ENCODE results near the gene KSR1. TPM values are rescaled to one million over a fixed set of nuclear protein-coding genes. Genes with fewer than 3 reads are reported as not detected.
A peak's percentile ranks its signal among the peaks of the same experiment; 100 is the strongest.

Gene KSR1
- total and polyA plus RNA-seq, 9 of the 15 experiments (the other 6 are each of a cell fraction or from before 2014, with no cell fraction given): 1.4 to 51.7 (median 18.4) TPM

GRCh38 chr17:27609611-27610303 is 153.5 kb downstream of the KSR1 start:
- POLR2A ChIA-PET: interaction anchor here (0.6 to 1.2 kb wide), 4 partner anchors 10 to 42 kb away, joined by 3 to 5 read pairs (median 4); no protein-coding TSS in a partner anchor
- TF ChIP-seq MCM5 (IDR thresholded peaks at IDR 0.05; ENCODE audit: low read depth) (no peak), E2F8 (IDR thresholded peaks at IDR 0.05; ENCODE audit: low read depth, partially characterized antibody) (no peak), HES1 (IDR thresholded peaks at IDR 0.05; ENCODE audit: low read depth) (no peak), HEY1 (CRISPR knock-in tag; IDR thresholded peaks at IDR 0.05; ENCODE audit: borderline replicate concordance) (no peak), U2AF1 (optimal IDR thresholded peaks at IDR 0.05; ENCODE audit: low read depth, low read length) (no peak), ZNF143 (CRISPR knock-in tag; IDR thresholded peaks at IDR 0.05) (no peak), LEF1 (IDR thresholded peaks at IDR 0.05) (no peak), IRF9 (tag; IDR thresholded peaks at IDR 0.05) (no peak), ELF2 (CRISPR knock-in tag; IDR thresholded peaks at IDR 0.05) (no peak), PHTF2 (CRISPR knock-in tag; IDR thresholded peaks at IDR 0.05) (no peak), SRSF1 (IDR thresholded peaks at IDR 0.05; ENCODE audit: low read depth, low read length) (no peak), CREB1 (IDR thresholded peaks at IDR 0.05) (no peak), CREB1 (CRISPR knock-in tag; IDR thresholded peaks at IDR 0.05) (no peak), RCOR1 (IDR thresholded peaks at IDR 0.05; ENCODE audit: borderline replicate concordance in 1 of 2, low read depth in 2 of 2, low read length in 2 of 2) (no peak), MTA1 (IDR thresholded peaks at IDR 0.05; ENCODE audit: borderline replicate concordance) (no peak), RFX7 (CRISPR knock-in tag; IDR thresholded peaks at IDR 0.05) (no peak), CTCF (IDR thresholded peaks at IDR 0.05 in 2 of 3, conservative IDR thresholded peaks at IDR 0.05 in 1 of 3; ENCODE audit: insufficient read depth in 2 of 3, low read depth in 1 of 3, low read length in 3 of 3) (peak; percentile 52 to 65 (median 54))

More at GRCh38 chr17:27609611-27610303, 153.5 kb downstream of the KSR1 start:
- FAIRE-seq: no peak
- no TSS peak for BruUV-seq (replicated peaks)
- CTCF ChIA-PET (ENCODE audit: low intra/inter-chr PET ratio): interaction anchor here (1.1 kb wide), 1 partner anchor 41 kb away, joined by 3 read pairs; no protein-coding TSS in a partner anchor
- Histone ChIP-seq H4K20me1 (replicated peaks; ENCODE audit: control insufficient read depth, insufficient read depth, low read length) (no peaks in the 10 kb centered on the region), H3K9me1 (ENCODE audit: control insufficient read depth, insufficient read depth, low read length) (no peaks in the 10 kb centered on the region), H3K9ac (ENCODE audit: insufficient read depth in 1 of 2, low read depth in 2 of 2, low read length in 2 of 2) (peak overlapping the region in 1 of 2 experiments; percentile 65; a peak in 2 of 4 replicates), H3K79me2 (ENCODE audit: control insufficient read depth, insufficient read depth, low read length) (no peaks in the 10 kb centered on the region), H3K4me2 (ENCODE audit: insufficient read depth, low read length) (no peak overlapping the region), H3K36me3 (ENCODE audit: control insufficient read depth, insufficient read depth, low read length) (peaks cover 90% of the 10 kb centered on the region; the same call in 2 of the 3 replicates), H3K4me1 (replicated peaks in 1 of 2; ENCODE audit: control insufficient read depth in 2 of 2, insufficient read depth in 2 of 2, low read length in 2 of 2) (peaks cover 5 to 15% of the 10 kb centered on the region in 2 experiments; a peak in 4 of 5 replicates), H3K4me3 (no peak overlapping the region), H2AFZ (ENCODE audit: low read depth, low read length) (no peak overlapping the region), H3K27ac (ENCODE audit: extremely low read depth, low read depth, low read length) (no peak overlapping the region), H3K27me3 (ENCODE audit: control insufficient read depth in 2 of 2, insufficient read depth in 2 of 2, low read length in 2 of 2) (no peaks in the 10 kb centered on the region), H3K9me3 (replicated peaks; ENCODE audit: control insufficient read depth, insufficient read depth, low read depth, low read length) (no peaks in the 10 kb centered on the region)
- intact Hi-C loops (cut with micrococcal nuclease) (no loop called here), in situ Hi-C loops (cut with MboI) (loop anchor here (5.0 to 10.0 kb wide), 2 partner anchors 43 to 365 kb away; no protein-coding TSS in a partner anchor)
- peak in 1 of 4 experiments; percentile 31 for DNase-seq (ENCODE audit: extremely low read depth in 1 of 4, low spot score in 3 of 4)
- 74% methylated on average over 6 of the region's 11 CpGs for WGBS (ENCODE audit: insufficient coverage, low coverage, missing lambda C conversion rate)
- peak; percentile 61 for ATAC-seq
